IPS-15b (cell line): ENCODE results near the gene CTBP2.

Experiments
- H3K27me3 ChIP-seq: one replicate; pipeline ENCODE4 v1.6.1; 2013; ENCODE audit warnings: low read length; ENCODE audit not compliant: control insufficient read depth, insufficient read depth
- H3K36me3 ChIP-seq: one replicate; pipeline ENCODE4 v1.6.1; 2013; ENCODE audit warnings: low read length; ENCODE audit not compliant: control insufficient read depth, insufficient read depth
- H3K4me1 ChIP-seq: one replicate; pipeline ENCODE4 v1.6.1; 2013; ENCODE audit warnings: mild to moderate bottlenecking, low read length; ENCODE audit not compliant: control insufficient read depth, insufficient read depth
- H3K4me3 ChIP-seq: one replicate; pipeline ENCODE4 v1.5.1; 2013; ENCODE audit warnings: low read depth, low read length
- H3K9ac ChIP-seq: one replicate; pipeline ENCODE4 v1.6.1; 2013; ENCODE audit warnings: low read depth, mild to moderate bottlenecking, low read length
- H3K9me3 ChIP-seq: one replicate; pipeline ENCODE4 v1.6.1; 2013; ENCODE audit warnings: mild to moderate bottlenecking, low read length; ENCODE audit not compliant: control insufficient read depth, insufficient read depth

The CTBP2 gene

DNA sequence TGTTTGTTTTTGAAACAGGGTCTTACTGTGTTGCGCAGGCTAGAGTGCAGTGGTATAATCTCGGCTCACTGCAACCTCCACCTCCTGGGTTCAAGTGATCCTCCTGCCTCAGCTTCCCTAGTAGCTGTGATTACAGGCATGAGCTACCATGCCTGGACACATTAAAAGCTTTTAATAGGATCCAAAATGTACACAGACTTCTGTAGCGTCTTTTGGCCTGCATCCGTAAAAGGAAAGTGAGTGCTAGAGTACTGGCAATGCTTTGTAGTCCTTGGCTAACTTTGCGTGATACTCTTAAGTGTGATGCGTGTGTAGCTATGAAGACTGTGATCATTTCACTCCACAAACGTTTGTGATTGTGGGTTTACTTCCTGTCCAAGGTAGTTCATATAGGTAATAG lies 205.1 kb downstream of the CTBP2 start:
- Histone ChIP-seq H3K9ac (no peak overlapping the region), H3K36me3 (no peaks in the 10 kb centered on the region), H3K9me3 (no peaks in the 10 kb centered on the region), H3K4me3 (no peak overlapping the region), H3K4me1 (no peaks in the 10 kb centered on the region), H3K27me3 (no peaks in the 10 kb centered on the region)

DNA sequence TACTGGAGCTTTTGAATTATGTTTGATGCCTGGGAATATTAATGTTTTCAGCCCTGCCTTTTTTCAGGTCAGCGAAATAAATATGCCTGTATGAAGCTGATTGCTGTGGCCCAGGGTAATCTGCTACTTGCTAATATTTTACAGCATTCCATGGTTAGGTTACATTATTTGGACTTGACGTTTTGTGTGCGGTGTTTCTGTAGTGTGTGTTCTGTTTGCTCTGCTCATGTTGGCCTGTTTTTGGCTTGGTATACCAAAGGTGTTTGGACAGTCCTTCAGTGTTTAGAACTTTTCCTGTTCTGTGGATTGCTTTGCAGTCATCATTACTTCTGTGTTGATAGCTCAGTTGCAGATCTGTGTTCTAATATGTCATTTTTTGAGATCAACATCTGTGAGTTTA lies 206.9 kb downstream of the CTBP2 start:
- no peaks in the 10 kb centered on the region for H3K9me3 ChIP-seq
- no peak overlapping the region for H3K4me3 ChIP-seq
- no peak overlapping the region for H3K9ac ChIP-seq
- no peaks in the 10 kb centered on the region for H3K36me3 ChIP-seq
- no peaks in the 10 kb centered on the region for H3K27me3 ChIP-seq
- H3K4me1 ChIP-seq: no peaks in the 10 kb centered on the region

DNA sequence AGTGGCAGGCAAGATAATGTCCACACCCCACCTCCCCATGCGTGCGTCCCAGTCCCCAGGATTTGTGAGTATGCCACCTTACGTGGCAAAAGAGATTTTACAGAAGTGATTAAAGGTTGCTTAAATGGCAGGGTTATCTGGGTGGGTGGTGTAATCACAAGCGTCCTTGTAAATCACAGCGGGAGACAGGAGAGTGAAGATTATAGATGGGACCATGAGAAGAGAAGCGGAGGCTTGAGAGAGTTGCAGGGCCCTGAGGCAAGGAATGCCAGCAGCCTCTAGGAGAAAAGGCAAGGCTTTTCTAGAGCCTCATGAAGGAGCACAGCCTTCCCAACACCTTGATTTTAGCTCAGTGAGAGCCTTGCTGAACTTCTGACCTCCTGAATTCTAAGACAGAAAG lies 208.2 kb downstream of the CTBP2 start:
- H3K9ac ChIP-seq: no peak overlapping the region
- no peaks in the 10 kb centered on the region for H3K36me3 ChIP-seq

DNA sequence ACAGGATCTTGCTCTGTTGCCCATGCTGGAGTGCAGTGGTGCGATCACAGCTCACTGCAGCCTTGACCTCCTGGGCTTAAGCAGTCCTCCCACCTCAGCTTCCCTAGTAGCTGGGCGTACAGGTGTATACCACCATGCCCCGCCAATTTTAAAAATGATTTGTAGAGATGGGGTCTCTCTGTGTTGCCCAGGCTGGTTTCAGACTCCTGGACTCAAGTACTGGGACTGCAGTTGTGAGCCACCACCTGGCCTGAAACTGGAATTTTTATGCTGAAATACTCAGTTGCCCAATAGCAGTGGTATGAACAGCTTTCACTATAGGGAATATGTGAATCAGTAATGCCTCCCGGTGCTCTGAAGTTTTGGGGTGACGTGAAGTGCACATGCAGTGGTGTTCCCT lies 210.8 kb downstream of the CTBP2 start:
- no peak overlapping the region for H3K4me3 ChIP-seq
- peaks cover 4% of the 10 kb centered on the region for H3K4me1 ChIP-seq
- H3K36me3 ChIP-seq: no peaks in the 10 kb centered on the region
- H3K27me3 ChIP-seq: no peaks in the 10 kb centered on the region
- H3K9me3 ChIP-seq: no peaks in the 10 kb centered on the region
- H3K9ac ChIP-seq: no peak overlapping the region

More for the DNA sequence above, 208.2 kb downstream of the CTBP2 start:
- H3K4me3 ChIP-seq: no peak overlapping the region
- no peaks in the 10 kb centered on the region for H3K4me1 ChIP-seq
- H3K9me3 ChIP-seq: no peaks in the 10 kb centered on the region
- H3K27me3 ChIP-seq: no peaks in the 10 kb centered on the region

DNA sequence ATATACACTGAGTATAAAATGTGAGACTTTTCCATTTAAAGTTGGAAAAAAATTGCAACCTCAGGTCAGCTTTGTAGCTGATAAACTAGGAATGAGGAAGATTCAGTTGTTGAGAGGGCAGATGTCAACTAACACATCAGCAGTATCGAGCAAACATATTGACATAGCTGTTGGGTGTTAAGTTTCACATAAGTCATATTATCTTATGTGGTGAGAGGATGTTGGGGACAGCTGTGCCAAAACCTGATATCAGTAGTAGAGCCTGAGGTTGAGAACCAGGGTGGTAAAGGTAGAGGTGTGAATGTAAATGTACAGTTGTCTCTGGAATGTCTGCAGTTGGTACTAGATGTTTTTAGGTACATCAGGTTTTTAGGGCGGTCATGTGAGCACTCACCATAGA lies 213.4 kb downstream of the CTBP2 start:
- no peak overlapping the region for H3K9ac ChIP-seq
- no peaks in the 10 kb centered on the region for H3K36me3 ChIP-seq
- no peaks in the 10 kb centered on the region for H3K27me3 ChIP-seq
- no peak overlapping the region for H3K4me3 ChIP-seq
- H3K4me1 ChIP-seq: peaks cover 19% of the 10 kb centered on the region
- H3K9me3 ChIP-seq: no peaks in the 10 kb centered on the region

DNA sequence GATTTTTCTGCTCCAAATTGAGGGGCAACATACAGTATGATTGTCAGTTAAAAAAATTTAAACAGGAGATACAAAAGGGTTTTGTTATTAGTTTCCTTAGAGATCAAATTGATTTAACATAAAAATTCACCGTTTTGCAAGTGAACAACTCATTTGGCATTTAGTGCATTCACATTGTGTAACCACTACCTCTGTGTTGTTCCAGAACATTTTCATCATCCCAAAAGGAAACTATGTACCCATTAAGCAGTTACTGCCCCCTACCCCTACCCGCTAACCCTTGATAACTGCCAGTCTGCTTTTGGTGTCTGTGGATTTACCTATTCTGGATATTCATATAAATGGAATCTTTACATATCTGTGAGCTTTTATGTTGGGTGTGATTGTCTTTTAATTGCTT lies 215.4 kb downstream of the CTBP2 start:
- no peaks in the 10 kb centered on the region for H3K36me3 ChIP-seq
- no peak overlapping the region for H3K9ac ChIP-seq
- no peak overlapping the region for H3K4me3 ChIP-seq
- H3K4me1 ChIP-seq: peaks cover 19% of the 10 kb centered on the region
- no peaks in the 10 kb centered on the region for H3K27me3 ChIP-seq
- H3K9me3 ChIP-seq: no peaks in the 10 kb centered on the region

DNA sequence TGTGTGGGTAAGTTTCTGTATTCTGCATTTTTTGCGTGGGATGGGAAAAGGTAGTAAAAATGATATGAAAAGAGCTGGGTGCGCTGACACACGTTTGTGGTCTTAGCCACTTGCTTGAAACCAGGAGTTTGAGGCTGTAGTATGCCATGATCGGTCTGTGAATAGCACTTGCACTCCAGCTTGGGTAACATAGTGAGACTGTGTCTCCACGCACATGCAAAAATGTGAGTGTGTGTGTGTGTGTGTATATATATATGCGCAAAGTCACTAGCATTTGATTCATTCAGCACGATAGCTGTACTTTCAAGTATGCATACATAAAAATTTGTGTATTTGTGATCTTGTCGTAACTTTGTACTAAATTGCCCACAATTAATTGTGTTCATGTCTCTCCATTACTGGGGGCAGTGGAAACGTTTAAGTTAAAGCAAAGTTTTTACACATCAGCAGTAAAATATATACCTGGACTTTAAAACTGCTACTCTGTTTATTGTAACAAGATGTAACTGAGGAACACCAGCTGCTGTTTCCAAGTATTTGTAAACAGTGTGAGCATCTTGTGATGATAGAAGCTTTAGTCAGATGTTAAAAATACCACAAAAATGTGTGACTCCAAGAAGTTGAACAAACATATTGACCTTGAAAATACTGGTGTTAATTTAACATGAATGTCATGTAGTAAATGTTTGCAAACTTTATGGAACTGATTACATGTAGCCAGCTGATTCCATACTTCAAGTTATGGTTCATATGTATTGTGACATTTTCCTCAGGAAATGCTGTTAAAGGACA lies 216.9 kb downstream of the CTBP2 start:
- Histone ChIP-seq H3K9me3 (no peaks in the 10 kb centered on the region), H3K4me3 (no peak overlapping the region), H3K9ac (no peak overlapping the region), H3K27me3 (no peaks in the 10 kb centered on the region), H3K4me1 (peaks cover 19% of the 10 kb centered on the region), H3K36me3 (no peaks in the 10 kb centered on the region)

DNA sequence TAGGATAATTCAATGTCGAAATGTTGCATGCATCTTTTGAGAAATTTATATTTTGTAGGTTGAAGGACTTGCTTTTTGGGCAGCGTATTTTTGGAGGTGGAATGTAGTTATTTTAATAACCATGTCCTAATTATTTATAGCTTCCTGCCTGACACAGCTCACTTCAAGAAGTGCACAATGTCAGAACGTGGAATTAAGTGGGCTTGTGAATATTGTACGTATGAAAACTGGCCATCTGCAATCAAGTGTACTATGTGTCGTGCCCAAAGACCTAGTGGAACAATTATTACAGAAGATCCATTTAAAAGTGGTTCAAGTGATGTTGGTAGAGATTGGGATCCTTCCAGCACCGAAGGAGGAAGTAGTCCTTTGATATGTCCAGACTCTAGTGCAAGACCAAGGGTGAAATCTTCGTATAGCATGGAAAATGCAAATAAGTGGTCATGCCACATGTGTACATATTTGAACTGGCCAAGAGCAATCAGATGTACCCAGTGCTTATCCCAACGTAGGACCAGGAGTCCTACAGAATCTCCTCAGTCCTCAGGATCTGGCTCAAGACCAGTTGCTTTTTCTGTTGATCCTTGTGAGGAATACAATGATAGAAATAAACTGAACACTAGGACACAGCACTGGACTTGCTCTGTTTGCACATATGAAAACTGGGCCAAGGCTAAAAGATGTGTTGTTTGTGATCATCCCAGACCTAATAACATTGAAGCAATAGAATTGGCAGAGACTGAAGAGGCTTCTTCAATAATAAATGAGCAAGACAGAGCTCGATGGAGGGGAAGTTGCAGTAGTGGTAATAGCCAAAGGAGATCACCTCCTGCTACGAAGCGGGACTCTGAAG lies 217.8 kb downstream of the CTBP2 start:
- no peaks in the 10 kb centered on the region for H3K9me3 ChIP-seq
- H3K4me1 ChIP-seq: peaks cover 19% of the 10 kb centered on the region
- H3K27me3 ChIP-seq: no peaks in the 10 kb centered on the region
- H3K9ac ChIP-seq: no peak overlapping the region
- H3K4me3 ChIP-seq: no peak overlapping the region
- H3K36me3 ChIP-seq: no peaks in the 10 kb centered on the region

DNA sequence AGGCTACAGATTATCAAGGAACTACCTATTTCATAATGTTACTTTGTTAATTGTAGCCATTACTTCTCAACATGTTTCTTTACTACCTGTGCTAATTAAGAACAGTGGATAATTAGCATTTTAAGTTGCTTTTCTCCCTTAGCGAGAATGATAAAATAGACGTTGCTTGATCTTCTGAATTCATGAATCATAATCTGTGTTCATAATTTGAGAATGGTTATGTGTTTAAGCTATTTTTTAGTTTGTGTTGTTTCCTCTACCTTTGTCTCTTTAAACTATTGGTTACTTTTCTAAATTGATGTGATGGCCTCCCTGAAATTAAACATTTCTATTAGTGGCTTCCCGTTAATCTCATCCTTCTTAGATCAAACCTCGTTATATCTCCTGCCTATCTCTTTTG lies 218.5 kb downstream of the CTBP2 start, which contains the start of gene ZRANB1:
Gene ZRANB1, plus strand, starts transcription at position 301 of the 400 bp plus-strand sequence. CDS start 371 bp downstream, outside the sequence.
- Histone ChIP-seq H3K9ac (no peak within 1 kb of the TSS), H3K36me3 (no peaks in the 10 kb centered on the region), H3K4me1 (peaks cover 19% of the 10 kb centered on the region)

DNA sequence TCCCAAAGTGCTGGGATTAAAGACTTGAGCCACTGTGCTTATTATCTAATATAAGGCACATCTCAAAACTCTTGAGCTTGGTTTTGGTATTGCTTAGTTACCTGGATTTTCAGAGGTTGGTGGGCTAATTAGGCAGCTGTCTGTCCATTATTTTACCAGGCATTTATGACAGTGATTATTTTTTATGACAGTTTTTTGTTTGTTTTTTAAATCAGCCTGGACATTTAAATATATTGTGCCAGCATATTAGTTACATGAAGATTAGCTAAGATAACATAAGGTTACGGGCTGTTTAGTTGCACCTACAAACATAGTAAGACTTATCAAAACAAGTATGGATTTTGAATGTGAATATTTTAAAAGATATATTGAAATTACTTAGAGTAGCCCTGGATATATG lies 221.1 kb downstream of the CTBP2 start:
- peaks cover 13% of the 10 kb centered on the region for H3K4me1 ChIP-seq
- no peaks in the 10 kb centered on the region for H3K9me3 ChIP-seq
- H3K36me3 ChIP-seq: no peaks in the 10 kb centered on the region
- H3K27me3 ChIP-seq: no peaks in the 10 kb centered on the region
- H3K4me3 ChIP-seq: no peak overlapping the region
- no peak overlapping the region for H3K9ac ChIP-seq

More for the DNA sequence above, 218.5 kb downstream of the CTBP2 start, which contains the start of gene ZRANB1:
- Histone ChIP-seq H3K9me3 (no peaks in the 10 kb centered on the region), H3K27me3 (no peaks in the 10 kb centered on the region), H3K4me3 (no peak within 1 kb of the TSS)

DNA sequence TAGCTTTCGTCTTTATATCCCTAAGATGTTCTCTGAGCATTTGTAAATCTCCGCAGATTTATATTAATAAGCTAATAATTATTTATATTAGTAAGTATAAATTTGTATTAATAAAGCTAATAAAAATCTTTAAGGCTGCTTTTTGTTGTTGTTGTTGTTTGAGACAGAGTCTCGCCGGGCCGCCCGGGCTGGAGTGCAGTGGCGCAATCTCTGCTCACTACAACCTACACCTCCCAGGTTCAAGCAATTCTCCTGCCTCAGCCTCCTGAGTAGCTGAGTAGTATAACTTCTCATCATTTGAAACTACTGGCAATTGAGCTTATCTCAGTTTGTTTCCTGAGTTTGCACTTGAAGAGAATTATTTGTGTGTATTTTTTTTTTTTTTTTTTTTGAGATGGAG lies 223.6 kb downstream of the CTBP2 start:
- Histone ChIP-seq H3K4me3 (no peak overlapping the region), H3K9ac (no peak overlapping the region), H3K36me3 (peaks cover 3% of the 10 kb centered on the region), H3K9me3 (peaks cover 3% of the 10 kb centered on the region), H3K4me1 (no peaks in the 10 kb centered on the region), H3K27me3 (no peaks in the 10 kb centered on the region)

DNA sequence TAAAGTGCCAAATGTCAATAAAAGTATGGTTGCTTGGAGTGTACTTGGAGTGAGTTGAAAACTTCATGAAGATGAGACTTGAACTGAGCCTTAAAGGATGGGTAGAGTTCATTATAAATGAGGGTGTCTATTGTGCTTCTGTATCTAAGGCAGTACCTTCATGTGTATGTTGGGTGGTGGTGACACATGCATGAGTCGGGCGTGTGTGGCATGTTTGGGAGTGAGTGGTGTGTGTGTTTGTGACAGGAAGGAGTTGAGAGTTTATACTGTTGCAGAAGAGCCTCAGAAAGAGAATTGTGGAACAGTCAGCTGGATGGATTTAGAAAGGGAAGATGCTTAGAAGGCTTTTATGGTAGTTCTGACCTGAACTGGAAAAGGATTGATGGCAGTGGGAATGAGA lies 224.4 kb downstream of the CTBP2 start:
- Histone ChIP-seq H3K27me3 (no peaks in the 10 kb centered on the region), H3K9me3 (peaks cover 4% of the 10 kb centered on the region), H3K4me1 (no peaks in the 10 kb centered on the region), H3K36me3 (peaks cover 4% of the 10 kb centered on the region), H3K4me3 (no peak overlapping the region), H3K9ac (no peak overlapping the region)
